ENCODE data around the gene ADCK1.

Gene ADCK1

DNA sequence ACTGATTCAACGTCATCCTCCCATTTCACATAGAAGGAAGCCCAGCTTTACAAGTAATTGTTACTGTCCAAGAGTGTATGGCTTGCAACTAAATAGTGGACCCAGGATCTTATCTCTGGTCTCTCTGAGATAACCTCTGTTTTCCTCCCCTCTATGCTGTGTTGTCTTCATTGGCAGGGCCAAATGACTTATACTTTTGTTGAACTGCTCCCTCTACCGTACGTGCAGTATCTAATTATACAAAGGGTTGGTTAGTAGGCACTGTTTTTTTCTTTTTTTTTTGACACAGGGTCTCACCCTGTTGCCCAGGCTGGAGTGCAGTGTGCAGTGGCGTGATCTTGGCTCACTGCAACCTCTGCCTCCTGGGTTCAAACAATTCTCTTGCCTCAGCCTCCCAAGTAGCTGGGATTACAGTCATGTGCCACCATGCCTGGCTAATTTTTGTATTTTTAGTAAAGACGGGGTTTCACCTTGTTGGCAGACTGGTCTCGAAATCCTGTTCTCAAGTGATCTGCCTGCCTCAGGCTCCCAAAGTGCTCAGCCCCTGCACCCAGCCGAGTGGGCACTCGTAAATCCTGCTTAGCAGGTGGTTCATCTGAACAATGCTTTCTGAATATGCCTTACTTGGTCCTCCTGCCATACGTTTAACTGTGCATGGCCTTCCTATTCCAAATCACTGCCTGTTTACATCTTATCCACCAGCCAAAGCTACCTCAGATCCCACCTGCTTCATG, 162.1 kb downstream of the ADCK1 start:
- DNase-seq, result no peak

DNA sequence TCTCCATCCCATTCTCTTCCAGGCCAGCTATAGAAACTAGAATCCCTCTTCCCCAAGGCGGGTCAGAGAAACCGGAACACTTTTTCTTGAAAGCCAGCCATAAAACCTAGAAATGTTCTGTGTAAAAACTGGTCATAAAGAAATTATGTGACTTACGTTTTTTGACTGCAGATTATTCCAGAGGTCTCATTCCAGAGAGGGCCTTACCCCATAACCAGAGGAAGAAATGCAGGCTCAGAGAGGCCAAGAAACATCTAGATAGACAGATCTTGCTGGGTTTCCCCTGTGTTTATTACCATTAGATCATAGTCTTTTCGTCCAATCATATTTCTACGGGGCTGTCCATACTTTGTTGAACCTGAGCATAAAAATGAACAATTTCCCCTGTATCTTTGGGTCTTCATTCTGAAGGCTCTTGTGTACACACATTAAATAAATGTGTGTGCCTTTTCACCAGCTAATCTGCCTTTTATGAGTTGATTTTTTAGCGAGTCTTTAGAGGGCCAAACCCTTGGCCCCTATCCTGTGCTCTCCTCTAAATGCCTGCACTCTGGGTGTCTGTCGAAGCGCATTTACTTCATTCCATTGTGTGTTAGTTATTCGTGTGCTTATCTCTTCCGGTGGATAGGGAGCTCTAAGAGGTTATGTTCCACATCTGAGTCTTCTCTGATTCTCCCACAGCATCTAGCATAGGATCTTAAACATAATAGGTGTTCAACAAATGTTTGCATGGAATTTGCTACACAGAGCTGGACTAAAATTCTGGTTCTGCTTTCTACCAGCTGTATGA, 163.0 kb downstream of the ADCK1 start:
- DNase-seq, result no peak

DNA sequence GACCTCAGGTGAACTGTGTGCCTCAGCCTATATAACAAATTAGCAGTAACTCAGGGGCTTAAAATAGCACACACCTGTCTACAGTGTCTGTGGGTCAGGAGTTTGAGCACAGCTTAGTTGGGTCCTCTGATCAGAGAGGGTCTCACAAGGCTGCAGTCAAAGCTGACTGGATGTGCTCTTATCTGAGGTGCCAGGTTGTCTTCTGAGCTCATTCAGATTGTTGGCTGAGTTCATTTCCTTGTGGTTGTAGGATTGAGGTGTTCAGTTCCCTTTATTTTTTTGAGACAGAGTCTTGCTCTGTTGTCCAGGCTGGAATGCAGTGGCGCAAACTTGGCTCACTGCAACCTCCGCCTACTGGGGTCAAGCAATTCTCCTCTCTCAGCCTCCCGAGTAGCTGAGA, 164.7 kb downstream of the ADCK1 start:
- no peak for DNase-seq

DNA sequence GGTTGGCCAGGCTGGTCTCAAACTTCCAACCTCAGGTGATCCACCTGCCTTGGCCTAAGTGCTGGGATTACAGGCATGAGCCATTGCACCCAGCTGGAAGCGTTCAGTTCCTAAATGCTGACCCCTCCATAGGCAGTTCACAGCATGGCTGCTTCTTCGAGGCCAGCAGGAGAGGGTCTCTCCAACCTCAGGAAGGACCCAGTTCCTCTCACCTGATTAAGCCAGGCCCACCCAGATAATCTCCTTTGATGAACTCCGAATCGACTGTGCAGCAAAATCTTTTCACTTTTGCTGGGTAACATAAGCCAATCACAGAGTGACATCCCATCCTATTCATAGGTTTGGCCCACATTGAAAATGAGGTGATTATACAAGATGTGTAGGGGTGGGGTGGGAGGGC, 165.1 kb downstream of the ADCK1 start:
- DNase-seq, result no peak

DNA sequence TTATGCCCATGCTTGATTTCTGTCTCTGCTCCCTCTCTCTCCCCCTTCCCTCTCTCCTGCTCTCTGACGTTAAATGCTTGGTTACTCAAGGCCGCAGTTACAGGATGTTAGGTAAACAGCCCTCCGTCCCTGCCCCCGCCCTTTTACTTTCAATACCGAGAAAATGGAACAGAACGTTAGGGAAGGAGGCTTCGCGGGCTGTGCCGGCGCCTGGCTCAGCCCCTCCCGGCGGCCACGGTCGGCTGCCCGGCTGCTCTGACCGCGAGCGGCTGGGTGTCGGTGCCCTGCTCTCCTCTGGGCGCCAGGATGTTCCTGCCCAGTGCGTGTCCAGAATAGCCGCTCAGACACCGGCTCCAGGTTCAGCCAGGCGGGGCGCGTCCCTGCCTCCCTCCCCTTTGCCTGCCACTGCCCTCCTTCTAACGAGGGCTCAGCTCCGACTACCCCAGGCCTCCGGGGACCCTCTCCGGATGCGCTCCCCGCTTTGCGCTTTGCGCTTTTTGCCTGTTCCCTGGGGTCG, 166.1 kb downstream of the ADCK1 start:
- DNase-seq, result no peak

DNA sequence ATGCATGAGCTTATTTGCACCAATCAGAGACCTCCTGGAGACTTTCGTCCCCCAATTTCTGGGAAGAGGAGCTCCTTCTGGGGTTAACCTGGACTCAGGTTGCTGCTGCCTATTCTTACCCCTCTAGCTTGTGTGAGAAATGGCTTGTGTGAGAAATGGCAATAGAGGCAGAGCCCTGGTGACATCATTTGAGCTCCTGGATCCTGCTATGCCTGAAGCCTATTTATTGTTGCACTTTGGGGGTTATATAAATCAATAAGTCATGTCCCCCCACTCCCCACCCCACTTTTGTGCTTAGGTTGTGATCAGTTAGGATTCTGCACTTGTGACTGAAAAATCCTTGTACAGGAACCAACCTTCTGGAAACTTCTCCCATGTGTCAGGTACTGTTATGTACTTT, 167.2 kb downstream of the ADCK1 start:
- DNase-seq, result no peak

DNA sequence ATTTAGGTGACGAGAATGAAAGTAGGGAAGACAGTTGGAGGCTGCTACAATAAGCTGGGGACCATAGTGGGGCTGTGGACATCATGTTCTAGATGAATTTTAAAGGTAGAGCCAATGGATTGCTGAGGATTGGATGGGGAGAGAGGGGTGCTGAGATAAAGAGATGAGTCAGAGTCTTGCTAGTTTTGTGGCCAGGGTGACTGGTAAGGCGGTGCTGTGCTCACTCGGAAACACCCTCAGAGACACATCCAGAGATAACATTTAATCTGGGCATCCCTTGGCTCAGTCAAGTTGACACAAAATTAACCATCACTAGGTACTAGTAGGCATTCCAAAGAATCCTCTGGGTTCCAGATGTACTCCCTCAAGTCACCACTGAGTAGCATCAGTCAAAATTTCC, 170.7 kb downstream of the ADCK1 start:
- DNase-seq, result no peak

DNA sequence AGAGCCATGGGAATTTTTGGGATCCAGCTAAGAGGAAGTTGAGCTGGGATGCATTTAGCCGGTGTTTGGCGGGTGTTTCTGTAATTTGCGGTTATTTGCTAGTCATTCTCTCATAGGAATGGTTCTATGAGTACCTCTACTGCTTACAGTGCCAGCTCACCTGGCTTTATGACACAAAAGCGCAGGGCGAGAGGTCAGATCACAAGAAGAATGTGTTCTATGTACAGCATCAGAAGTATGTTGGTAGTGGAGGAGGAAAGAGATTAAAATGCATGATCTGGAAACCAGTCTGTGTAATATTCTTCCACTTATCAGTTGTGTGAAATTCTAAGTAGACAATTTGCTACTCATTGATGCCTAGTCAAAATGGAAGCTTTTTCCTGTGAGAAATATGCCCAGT, 173.3 kb downstream of the ADCK1 start:
- DNase-seq, result no peak

DNA sequence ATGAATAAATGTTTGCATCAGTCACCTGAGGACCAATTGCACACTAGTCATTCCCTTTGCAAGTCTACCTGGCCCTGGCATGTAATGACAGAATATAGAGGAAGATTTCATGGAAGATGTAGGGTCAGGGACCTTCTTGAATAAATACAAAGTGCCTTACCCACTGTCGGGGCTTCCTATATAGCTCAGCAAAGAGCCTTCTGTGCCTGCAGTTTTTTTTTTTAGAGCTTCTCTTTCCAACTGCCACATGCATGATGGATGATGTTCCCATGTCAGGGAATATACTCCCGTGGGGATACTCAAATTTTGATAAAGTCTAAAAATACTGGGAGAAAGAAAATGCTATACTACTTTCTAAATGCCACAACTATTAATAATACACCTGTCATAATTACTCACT, 176.7 kb downstream of the ADCK1 start:
- no peak for DNase-seq

DNA sequence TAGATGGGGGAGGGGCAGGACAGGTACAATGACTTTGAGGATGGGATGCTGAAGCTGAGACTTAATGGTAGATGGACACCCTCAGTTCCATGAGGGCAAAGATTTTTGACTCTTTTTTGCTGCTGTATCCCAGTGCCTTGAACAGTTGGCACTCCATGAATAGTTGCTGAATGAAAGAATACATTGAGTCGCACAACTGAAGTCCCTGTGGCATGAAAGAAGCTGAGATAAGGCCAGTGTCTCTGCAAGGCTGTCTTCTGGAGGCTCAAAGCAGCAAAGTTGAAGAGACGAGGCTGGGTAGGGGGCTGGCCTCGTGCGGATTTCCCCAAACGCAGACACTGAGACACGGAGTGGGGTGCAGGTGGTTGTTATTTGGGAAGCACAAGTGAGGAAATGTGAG, 179.3 kb downstream of the ADCK1 start:
- DNase-seq, result no peak

DNA sequence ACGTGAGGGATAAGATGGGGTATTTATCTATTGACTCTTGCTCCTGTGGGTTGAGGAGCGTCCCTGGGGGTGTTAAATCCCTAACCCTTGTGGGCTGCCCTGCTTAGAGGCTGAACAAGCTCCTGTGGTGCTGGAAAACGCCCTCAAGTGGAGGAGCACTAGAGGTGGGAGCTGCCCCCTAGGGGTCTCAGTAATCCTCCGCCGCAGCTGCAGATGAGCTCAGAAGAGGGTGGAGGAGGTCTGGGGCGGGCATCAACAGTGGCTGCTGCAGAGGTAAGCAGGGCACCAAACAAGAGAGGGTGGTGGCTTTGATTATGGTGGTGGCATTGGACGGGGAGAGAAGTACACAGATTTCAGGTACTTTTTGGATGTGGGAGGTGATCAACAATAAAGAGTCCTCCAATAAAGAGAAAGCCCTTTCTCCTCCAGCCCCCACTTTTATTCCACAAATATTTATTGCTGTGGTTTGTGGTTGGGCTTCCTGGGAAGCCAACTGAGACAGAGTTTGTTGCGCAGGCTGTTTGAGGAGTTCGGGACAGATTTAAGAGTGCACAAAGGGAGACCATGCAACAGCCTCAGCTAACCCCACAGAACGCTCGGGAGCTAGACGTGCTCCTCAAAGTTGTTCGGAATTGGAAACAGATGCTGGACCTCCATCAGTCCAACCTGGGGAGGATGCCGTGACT, 179.9 kb downstream of the ADCK1 start:
- DNase-seq, result no peak

DNA sequence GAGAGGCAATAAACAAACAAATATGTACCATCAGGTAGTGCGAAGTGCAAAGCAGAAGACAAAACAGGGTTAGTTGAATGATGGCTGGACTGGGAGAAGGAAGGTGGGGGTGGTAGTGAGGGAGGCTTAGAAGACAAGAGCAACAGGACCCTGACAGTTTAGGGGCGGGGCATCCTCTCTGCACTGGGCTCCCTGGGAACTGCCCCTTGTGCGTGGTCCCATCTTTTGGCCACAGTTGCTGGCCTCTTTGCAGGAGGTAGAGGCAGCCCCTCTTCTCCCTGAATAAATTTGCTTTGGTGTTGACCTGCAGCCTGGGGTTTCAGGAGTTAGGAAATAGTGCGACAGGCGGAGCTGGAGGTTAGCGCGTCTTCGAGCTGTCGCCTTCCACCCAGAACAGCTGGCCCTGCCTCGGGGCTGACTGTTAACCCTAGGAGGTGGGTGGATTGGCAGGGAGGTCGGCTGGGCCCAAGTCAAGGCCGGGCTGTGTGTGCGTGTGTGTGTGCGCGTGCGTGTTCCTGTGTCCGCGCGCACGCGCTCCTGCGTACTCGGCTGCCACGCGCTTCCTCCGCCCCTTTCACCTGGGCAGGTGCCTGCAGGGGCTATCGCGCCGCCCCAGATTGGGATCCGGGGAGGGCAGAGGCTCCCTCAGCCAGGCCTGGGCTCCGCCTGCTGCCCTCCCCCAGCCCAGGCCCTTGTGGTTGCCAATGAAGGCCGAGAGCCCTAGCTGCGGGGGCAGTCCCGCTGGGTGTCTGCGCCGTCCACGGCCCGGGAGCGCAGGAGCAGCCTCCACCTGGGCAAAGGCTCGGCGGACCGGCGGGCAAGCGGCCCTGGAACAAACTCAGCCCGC, 180.8 kb downstream of the ADCK1 start:
- no peak for DNase-seq

Data from cerebellar nuclear complex (tissue), 1 donor.